GM19467 (cell line): ENCODE data around the gene TMEM273.
"Not testable (repeated sequence)": the region's sequence is repeated elsewhere in the genome, so short reads cannot be mapped to it uniquely, and the experiment has no call there.

Experiments used
- ATAC-seq: cut with Tn5 transposase; IDR thresholded peaks from one replicate; pipeline ENCODE4 v1.9.1; 2021; ENCODE audit warnings: mild to moderate bottlenecking, moderate library complexity; ENCODE audit not compliant: unreplicated experiment

The TMEM273 gene

GRCh38 chr10:49207113-49207512, 18.9 kb upstream of the TMEM273 start:
- ATAC-seq = peak; percentile 72

GRCh38 chr10:49205206-49205605, 17.0 kb upstream of the TMEM273 start:
- ATAC-seq = no peak

DNA sequence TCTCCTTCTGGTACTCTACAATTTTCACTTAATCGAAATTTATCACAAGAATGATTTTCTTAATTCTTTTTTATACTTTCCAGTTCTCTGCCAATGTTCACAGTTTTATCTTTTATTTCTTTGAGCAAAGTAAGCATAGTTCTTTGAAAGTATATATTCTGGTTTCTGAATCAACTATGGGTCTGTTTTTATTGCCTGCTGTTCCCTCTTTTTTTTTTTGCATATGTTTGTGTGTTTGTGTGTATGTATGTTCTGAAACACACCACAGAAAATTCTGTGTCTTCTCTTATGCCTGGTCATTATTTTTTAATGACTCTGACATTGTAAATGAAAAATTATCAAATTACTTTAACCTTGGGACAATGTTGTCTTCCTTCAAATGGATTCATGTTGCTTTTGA, 15.9 kb upstream of the TMEM273 start:
- ATAC-seq = no peak

DNA sequence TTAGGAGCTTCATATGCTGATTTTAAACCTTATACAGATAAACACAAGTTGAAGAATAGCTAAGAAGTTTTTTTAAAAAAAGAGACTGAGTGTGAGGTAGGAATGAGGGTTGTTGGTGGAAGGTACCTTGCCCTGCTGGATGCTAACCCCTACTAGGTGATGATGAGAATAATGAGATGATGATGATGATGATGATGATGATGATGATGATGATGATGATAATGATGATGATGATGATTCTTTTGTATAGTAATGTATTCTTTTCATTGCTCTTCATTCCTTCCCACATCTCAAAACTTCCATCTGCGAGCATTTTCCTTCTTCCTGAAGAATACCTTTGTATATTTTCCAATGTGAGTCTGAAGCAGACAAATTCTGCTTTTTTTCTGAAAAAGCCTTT, 14.1 kb upstream of the TMEM273 start:
- ATAC-seq = no peak

DNA sequence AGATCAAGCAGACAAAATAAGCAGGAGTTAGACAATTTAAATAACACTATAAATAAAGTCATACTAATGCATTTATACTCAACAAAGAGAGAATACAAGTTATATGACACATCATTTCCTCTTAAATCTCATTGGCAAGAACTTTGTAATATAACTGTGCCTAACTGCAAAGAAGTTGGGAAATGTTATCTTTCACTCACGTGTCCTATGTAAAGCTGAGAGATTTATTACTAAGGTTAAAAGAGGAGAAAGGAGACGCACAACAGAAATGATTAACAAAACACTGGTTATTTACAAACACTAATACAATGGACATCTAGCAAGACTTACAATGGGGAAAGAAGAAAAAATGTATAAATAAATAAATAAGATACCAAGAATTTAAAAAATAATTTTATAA, 12.7 kb upstream of the TMEM273 start:
- no peak for ATAC-seq

- no peak for ATAC-seq
Measured at GRCh38 chr10:49197171-49197570, 9.0 kb upstream of the TMEM273 start.

DNA sequence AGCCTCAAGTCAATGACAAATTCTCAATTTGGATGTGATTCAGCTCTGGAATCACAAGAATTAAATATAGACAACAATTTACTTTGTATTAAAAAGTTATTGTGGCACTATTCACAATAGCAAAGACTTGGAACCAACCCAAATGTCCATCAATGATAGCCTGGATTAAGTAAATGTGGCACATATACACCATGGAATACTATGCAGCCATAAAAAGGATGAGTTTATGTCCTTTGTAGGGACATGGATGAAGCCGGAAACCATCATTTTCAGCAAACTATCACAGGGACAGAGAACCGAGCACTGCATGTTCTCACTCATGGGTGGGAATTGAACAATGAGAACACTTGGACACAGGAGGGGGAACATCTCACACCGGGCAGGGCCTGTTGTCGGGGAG, 7.7 kb upstream of the TMEM273 start:
- ATAC-seq = not testable (repeated sequence)

DNA sequence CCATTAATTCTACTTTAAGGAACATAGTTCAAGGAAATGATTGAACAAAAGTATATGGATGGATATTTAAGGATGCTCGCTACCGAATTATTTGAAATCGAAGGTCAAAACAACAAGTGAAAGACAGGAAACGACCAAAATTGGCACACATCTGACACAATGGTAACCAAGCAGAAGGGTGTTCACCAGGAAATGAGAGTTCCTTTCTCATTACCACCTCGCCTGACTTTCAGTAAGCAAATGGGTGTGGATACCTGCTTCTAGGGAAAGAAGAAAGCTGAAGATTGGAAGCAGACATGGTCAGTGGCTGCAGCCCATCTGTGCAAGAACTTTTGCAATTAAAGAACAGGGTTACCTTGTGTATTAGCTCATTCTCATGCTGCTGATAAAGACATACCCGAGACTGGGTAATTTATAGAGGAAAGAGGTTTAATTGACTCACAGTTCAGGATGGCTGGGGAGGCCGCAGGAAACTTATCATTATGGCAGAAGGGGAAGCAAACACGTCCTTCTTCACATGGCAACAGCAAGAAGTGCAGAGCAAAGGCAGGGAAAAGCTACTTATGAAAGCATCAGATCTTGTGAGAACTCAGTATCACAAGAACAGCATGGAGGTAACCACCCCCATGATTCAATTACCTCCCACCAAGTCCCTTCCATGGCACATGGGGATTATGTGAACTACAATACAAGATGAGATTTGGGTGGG, 6.2 kb upstream of the TMEM273 start:
- no peak for ATAC-seq

- no peak for ATAC-seq
Measured at GRCh38 chr10:49191349-49191748, 3.2 kb upstream of the TMEM273 start.

DNA sequence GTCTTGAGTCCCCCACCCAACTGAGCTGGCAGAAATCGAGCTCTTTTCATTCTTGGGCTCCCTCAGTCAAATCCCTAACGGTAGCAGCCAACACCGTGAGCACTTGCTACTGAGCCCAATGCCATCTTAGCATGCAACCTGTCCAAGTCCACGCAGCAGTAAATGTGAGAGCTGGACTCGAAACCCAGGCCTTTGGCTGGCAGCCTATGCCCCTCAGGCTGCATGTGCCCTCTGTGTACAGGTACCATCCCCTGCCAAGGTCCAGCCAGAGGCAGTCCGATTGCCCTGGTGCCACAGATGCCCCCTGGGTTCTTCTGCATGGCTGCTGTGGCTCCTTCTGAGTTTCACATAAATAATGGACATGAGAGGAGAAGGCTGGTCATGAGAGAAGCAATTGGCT, 1.2 kb upstream of the TMEM273 start:
- no peak for ATAC-seq

DNA sequence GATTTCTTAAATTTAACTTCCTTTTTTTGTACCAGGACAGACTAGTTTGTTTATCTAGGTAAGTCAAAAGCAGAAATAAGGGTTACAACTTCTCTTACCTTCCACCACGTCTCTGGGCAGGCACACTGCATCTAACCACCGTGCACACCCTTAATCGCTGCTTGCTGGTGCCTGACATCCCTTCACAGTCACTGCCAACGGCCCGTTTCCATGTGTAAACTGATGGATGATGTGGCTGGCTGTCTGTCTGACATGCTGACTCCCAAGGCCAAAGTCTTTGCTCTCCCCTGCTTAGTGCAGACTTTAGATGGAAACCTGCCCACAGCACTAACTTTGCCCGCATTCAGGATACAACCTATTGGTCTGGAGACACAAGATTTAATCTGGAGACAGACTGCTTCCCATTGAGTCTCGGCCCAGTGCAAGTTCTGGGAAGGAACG, 1.1 kb downstream of the TMEM273 start:
- ATAC-seq = no peak

- no peak for ATAC-seq
Measured at GRCh38 chr10:49186613-49187012, 1.6 kb downstream of the TMEM273 start.

- no peak for ATAC-seq
Measured at GRCh38 chr10:49185213-49185612, 3.0 kb downstream of the TMEM273 start.

GRCh38 chr10:49184642-49185111, 3.5 kb downstream of the TMEM273 start:
- ATAC-seq = no peak

- no peak for ATAC-seq
Measured at GRCh38 chr10:49183596-49184542, 4.3 kb downstream of the TMEM273 start.

- no peak for ATAC-seq
Measured at GRCh38 chr10:49182776-49183175, 5.4 kb downstream of the TMEM273 start.

GRCh38 chr10:49180444-49180860, 7.7 kb downstream of the TMEM273 start:
- ATAC-seq = no peak

DNA sequence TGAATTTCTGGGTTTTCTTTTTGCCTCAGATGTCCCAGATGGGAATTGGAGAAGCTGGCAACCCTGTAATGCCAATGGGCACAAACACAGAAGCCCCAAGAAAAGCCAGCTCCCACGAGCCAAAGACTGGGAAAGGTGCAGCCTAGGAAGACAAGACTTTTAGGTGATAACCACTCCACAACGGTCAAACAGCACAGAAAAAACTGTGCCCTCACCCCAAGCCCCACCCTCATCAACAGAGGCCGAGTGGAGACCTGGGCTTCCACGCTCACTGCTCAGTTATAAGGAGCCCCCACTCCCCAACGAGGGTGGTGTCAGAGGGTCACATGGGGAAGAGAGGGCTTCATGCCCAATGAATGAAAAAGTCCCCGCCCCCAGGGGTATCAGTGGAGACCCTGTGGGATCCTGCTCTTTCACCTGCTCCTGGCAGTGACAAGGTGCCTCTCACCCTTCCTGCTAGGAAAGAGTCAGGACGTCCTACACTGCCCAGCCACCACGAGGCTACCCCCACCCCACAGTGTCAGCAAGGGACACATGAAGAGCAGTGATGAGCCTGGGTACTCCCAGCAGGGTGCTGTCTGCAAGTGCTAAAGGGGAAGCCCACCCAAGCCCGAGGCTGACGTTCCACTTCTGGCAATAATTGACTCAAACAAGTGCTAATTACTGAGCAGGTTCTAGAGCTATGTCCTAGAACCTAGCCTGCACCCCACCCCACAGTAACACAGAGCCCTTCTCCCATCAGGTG, 8.3 kb downstream of the TMEM273 start:
- ATAC-seq = no peak

DNA sequence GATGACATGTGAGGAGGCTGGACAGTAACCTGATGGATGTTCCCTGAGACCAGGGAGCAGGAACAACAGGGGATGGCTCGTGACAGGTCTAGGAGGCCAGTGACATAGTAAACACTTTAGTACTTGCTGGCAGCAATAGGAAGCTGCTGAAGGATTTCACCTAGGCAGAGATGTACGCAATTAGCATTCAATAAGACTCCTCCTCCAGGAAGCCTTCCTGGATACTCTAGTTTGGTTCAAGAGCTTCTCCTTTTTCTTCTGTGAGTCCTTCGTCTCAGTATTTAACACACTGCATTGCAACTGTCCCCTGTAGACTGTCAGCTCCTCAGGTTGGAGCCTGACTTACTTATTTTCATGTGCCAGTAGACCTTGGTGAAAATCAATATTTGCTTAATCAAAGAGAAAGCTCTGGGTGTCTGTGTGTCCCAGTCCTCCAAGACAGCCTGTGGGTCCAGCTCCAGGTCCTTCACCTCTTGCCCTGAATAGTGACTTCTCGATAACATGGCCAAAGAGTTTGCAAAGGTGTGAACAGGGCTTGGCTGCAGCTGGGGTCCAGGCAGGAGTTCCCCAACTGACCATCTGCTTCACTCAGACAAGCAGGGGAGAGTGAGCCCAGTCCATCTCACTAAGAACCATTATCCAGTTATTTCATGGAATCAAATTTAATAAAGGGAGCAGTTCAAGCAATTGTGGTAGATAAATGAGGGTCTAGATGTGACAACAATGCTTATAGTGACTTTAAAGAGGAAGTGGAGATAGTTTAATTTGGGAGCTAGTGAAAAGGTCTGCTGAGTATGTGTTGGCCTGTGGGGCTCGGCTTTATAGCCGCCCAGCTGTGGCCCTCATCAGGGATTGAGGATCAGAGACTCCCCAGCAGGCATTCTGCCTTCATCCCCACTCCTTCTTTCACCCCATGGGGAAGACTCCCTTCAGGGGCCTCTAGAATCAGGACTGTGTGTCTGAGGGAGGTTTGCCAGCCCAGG, 9.4 kb downstream of the TMEM273 start:
- ATAC-seq = no peak
